Central memory CD8-positive, alpha-beta T cell (primary cell): ENCODE results near the gene MIB2.
A peak's percentile ranks its signal among the peaks of the same experiment; 100 is the strongest.
"Not testable (repeated sequence)": the region's sequence is repeated elsewhere in the genome, so short reads cannot be mapped to it uniquely, and the experiment has no call there.

Source experiments
- ATAC-seq: fragments of 150-1000 bp; cut with Tn5 transposase; replicated peaks from 2 replicates; pipeline ENCODE4 v1.10.0; 2022; ENCODE audit warnings: mild to moderate bottlenecking, moderate FRiP score, moderate number of reproducible peaks; ENCODE audit not compliant: poor library complexity, severe bottlenecking; ENCODE audit errors: extremely low read depth
- DNase-seq, 2 donors: peaks; one replicate each; pipeline ENCODE4 v3.0.0; 2021; ENCODE audit warnings: low spot score in 2 of 2
- H3K27ac Mint-ChIP-seq: one replicate; pipeline ENCODE4 v1.8.0; 2022; ENCODE audit warnings: low read depth, mild to moderate bottlenecking, moderate library complexity, mixed read lengths
- H3K27me3 Mint-ChIP-seq: one replicate; pipeline ENCODE4 v1.8.0; 2022; ENCODE audit warnings: mixed read lengths
- H3K36me3 Mint-ChIP-seq: one replicate; pipeline ENCODE4 v1.8.0; 2022; ENCODE audit warnings: mild to moderate bottlenecking, moderate library complexity, mixed read lengths; ENCODE audit not compliant: insufficient read depth
- H3K4me1 Mint-ChIP-seq: one replicate; pipeline ENCODE4 v1.8.0; 2022; ENCODE audit warnings: mixed read lengths
- H3K4me3 Mint-ChIP-seq: one replicate; pipeline ENCODE4 v1.8.0; 2022; ENCODE audit warnings: mild to moderate bottlenecking, moderate library complexity, mixed read lengths
- H3K9me3 Mint-ChIP-seq: one replicate; pipeline ENCODE4 v1.8.0; 2022; ENCODE audit warnings: mixed read lengths

The MIB2 gene

DNA sequence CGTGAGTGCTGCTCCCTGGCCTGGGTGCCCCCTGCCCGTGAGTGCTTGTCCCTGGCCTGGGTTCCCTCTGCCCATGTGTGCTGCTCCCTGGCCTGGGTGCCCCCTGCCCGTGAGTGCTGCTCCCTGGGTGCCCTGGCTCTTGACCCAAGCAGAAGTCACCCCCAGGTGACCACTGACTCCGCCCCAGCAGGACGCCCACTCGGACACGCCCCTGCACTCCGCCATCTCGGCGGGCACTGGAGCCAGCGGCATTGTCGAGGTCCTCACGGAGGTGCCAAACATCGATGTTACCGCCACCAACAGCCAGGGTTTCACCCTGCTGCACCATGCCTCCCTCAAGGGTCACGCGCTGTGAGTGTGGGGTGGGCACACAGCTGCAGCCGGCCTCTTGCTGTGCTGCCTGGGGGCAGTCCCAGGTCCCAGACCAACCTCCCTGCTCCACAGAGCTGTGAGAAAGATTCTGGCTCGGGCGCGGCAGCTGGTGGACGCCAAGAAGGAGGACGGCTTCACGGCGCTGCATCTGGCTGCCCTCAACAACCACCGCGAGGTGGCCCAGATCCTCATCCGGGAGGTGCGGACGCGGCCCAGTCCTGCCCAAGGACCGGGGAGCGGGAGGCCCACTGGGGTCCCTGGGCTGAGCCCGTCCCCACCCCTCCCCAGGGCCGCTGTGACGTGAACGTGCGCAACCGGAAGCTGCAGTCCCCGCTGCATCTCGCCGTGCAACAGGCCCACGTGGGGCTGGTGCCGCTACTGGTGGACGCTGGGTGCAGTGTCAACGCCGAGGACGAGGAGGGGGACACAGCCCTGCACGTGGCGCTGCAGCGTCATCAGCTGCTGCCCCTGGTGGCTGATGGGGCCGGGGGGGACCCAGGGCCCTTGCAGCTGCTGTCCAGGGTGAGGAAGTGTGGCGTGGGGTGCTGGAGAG, 12.8 kb downstream of the MIB2 start:
- H3K4me3 Mint-ChIP-seq: peak overlapping the region; percentile 68
- H3K27ac Mint-ChIP-seq: no peak overlapping the region
- H3K4me1 Mint-ChIP-seq: peaks cover 8% of the 10 kb centered on the region
- ATAC-seq: no peak
- no peak for DNase-seq
- H3K27me3 Mint-ChIP-seq: no peaks in the 10 kb centered on the region
- peaks cover 14% of the 10 kb centered on the region for H3K36me3 Mint-ChIP-seq
- H3K9me3 Mint-ChIP-seq: no peaks in the 10 kb centered on the region

DNA sequence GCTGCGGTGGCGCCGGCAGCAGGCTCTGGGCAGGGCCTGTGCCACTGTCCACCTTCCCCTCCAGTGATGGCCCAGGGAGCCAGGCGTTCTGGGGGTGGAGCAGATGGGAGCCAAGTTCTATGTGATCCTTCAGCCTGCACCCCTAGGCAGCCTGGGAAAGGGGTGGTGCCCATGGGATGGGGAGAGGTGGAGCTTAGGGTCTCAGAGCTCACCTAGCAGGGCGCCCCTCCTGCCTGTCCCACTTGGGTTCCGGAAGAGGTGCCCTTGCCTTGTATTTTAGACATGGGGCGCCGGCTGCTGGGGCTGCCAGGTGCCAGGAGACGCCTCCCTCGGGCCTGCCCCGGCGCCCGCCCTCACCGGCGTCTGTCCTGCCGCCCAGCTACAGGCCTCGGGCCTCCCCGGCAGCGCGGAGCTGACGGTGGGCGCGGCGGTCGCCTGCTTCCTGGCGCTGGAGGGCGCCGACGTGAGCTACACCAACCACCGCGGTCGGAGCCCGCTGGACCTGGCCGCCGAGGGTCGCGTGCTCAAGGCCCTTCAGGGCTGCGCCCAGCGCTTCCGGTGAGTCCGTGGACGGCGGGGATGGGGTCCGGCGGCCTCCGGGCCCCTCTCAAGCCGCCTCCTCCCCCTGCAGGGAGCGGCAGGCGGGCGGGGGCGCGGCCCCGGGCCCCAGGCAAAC, 13.6 kb downstream of the MIB2 start:
- no peaks in the 10 kb centered on the region for H3K27me3 Mint-ChIP-seq
- peak overlapping the region; percentile 94 for H3K27ac Mint-ChIP-seq
- H3K9me3 Mint-ChIP-seq: no peaks in the 10 kb centered on the region
- DNase-seq: no peak
- no peak for ATAC-seq
- H3K36me3 Mint-ChIP-seq: peaks cover 14% of the 10 kb centered on the region
- peak overlapping the region; percentile 85 for H3K4me3 Mint-ChIP-seq
- peaks cover 8% of the 10 kb centered on the region for H3K4me1 Mint-ChIP-seq

DNA sequence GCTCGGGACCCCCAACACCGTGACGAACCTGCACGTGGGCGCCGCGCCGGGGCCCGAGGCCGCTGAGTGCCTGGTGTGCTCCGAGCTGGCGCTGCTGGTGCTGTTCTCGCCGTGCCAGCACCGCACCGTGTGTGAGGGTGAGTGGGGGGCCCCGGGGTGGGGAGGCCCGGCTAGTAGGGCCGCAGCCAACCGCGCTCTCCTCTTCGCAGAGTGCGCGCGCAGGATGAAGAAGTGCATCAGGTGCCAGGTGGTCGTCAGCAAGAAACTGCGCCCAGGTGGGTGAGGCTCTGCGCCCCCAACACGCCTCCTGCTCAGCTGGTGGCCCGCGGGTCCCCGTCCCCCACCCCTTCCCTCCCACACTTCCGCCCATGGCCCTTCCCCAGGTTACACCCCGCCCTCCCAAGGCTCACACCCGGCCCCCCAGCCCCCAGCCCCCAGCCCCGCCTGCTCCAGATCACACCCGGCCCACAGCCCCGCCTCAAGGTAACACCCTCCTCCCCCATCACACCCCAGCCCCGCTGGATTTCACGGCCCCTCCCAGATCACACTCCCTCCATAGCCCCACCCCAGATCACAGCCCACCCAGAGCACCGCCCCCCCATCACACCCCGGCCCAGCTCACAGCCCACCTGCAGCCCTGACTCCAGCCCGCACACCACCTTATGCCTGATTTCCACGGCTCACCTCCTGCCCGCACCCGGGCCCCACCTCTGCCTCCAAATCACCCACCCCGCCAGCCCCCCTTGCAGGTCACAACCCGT, 14.3 kb downstream of the MIB2 start:
- peak; percentile 66 for ATAC-seq
- H3K9me3 Mint-ChIP-seq: no peaks in the 10 kb centered on the region
- DNase-seq: peak; percentile 68 to 90
- H3K27ac Mint-ChIP-seq: peak overlapping the region; percentile 94
- H3K27me3 Mint-ChIP-seq: no peaks in the 10 kb centered on the region
- peaks cover 14% of the 10 kb centered on the region for H3K36me3 Mint-ChIP-seq
- H3K4me3 Mint-ChIP-seq: peak overlapping the region; percentile 85
- peaks cover 8% of the 10 kb centered on the region for H3K4me1 Mint-ChIP-seq

DNA sequence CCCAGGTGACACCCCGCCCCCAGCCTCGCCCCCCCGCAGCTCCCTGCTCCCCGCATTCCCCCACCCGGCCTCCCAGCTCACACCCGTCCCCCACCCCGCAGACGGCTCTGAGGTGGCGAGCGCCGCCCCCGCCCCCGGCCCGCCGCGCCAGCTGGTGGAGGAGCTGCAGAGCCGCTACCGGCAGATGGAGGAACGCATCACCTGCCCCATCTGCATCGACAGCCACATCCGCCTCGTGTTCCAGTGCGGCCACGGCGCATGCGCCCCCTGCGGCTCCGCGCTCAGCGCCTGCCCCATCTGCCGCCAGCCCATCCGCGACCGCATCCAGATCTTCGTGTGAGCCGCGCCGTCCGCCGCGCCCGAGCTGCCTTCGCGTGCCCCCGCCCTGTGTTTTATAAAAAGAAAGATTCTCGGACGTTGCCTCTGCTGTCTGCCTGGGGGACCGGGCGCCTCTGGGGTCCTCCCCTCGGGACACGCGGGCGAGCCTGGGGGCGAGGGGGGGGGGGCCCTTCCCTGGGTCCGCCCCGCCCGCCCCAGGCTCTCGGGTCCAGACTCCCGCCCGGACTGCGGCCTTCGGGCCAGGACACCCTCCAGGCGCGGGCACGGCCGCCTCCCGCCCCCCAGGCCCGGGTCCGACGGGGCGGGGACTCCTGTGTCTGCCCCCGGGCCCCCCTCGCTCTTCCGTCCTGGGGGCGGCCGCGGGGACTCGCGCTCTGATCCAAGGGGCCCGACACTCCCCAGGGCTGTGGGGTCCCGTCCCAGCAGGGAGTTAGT, 15.1 kb downstream of the MIB2 start:
- peaks cover 8% of the 10 kb centered on the region for H3K4me1 Mint-ChIP-seq
- peak; percentile 71 for ATAC-seq
- H3K27me3 Mint-ChIP-seq: no peaks in the 10 kb centered on the region
- peaks cover 14% of the 10 kb centered on the region for H3K36me3 Mint-ChIP-seq
- H3K9me3 Mint-ChIP-seq: no peaks in the 10 kb centered on the region
- peak overlapping the region; percentile 94 for H3K27ac Mint-ChIP-seq
- DNase-seq: peak; percentile 90 to 97
- H3K4me3 Mint-ChIP-seq: peak overlapping the region; percentile 85

DNA sequence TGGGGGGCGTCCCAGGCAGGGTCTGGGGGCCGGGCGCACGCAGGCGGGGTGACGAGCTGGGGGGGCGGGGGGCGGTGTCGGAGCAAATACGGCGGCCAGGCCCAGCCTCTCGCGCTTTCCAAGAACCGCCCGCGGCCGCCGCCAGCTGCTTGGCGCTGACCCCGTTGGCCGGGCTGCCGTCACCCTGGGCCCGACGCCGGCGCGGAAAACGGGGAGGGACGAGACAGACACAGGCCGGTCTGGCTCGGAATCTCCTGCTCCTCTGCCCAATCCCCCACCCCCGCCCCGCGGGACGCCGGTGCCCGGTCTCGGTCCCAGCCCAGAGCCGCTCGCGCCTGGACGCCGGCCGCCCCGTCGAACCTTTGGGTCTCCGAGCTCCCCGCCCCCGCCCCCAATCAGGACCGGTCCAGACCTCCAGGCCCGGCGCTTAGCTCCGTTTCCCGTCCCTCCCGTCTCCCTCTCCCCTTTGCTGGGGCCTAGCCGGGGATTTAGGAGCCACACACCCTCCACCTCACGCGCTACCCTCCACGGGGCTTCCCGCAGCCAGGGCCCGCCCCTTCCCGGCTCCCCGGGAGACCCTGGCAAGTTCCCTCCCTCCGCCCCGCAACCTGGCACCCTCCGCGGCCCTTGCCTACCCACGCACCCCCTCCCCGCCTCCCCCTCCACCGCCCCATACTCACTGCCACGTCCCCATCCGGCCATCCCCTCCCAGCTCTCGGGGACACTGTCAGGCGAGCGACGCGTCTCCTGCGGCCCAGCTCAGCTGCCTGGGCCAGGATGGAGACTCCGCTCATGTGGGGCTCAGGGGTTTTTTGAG, 15.9 kb downstream of the MIB2 start:
- Mint-ChIP-seq H3K4me3 (peak overlapping the region; percentile 85), H3K36me3 (peaks cover 14% of the 10 kb centered on the region), H3K9me3 (no peaks in the 10 kb centered on the region), H3K4me1 (peaks cover 8% of the 10 kb centered on the region), H3K27ac (peak overlapping the region; percentile 94), H3K27me3 (no peaks in the 10 kb centered on the region)
- ATAC-seq (no peak), DNase-seq (no peak)

DNA sequence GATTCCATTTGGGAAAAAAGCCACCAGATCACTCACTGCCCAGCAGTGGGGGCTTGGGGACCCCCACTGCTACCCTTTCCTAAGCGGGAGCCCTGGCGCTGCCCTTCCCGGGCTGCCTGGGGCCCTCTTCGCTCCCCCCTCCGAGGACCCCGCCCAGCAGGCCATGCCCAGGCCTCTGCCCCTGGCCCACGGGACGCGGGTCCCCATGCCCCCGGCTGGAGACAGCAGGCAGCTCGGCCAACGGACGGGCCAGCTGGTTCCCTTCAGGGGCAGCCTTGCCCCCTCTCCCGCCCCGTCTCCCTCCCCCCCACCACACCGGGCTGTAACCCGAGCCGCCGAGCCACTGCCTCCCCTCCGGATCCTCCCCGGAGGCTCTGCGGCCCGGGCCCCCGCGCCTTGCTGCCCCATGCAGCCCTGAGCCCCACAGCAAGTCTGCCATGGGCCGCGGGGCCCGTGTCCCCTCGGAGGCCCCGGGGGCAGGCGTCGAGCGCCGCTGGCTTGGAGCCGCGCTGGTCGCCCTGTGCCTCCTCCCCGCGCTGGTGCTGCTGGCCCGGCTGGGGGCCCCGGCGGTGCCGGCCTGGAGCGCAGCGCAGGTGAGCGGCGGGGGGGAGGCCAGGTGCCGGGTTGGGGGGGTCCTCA, 16.6 kb downstream of the MIB2 start, which contains the start of gene MMP23B:
TSS of gene MMP23B (plus strand) at position 392 of the 639 bp plus-strand sequence. CDS start at position 438, 46 bp downstream.
- H3K4me1 Mint-ChIP-seq: peaks cover 8% of the 10 kb centered on the region
- H3K4me3 Mint-ChIP-seq: peak within 1 kb of the TSS; percentile 85
- peak within 1 kb of the TSS; percentile 94 for H3K27ac Mint-ChIP-seq
- no peaks in the 10 kb centered on the region for H3K27me3 Mint-ChIP-seq
- H3K36me3 Mint-ChIP-seq: peaks cover 17% of the 10 kb centered on the region
- no peaks in the 10 kb centered on the region for H3K9me3 Mint-ChIP-seq
- ATAC-seq (no peak), DNase-seq (no peak)

DNA sequence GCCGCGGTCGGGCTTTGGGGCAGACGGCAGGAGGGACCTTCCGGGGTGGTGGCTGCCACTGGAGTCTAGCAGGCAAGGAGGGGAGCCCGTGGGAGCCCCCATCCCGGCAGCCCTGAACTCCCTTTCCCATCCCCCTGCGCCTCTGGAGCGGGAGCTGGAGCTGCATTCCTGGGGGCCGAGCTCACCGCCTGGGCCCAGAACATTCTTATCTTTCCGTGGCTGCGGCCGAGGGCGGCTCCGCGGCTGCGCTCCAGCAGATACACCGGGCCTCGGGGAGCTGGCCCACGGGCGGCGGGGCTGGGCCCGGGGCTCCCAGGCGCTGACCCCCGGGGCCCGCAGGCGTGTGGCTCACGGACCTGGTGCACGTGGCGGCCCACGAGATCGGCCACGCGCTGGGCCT, 18.1 kb downstream of the MIB2 start:
- not testable (repeated sequence) for H3K27me3 Mint-ChIP-seq, H3K27ac Mint-ChIP-seq, ATAC-seq, DNase-seq, H3K9me3 Mint-ChIP-seq, H3K4me1 Mint-ChIP-seq, H3K4me3 Mint-ChIP-seq
- H3K36me3 Mint-ChIP-seq: peaks cover 16% of the 10 kb centered on the region

DNA sequence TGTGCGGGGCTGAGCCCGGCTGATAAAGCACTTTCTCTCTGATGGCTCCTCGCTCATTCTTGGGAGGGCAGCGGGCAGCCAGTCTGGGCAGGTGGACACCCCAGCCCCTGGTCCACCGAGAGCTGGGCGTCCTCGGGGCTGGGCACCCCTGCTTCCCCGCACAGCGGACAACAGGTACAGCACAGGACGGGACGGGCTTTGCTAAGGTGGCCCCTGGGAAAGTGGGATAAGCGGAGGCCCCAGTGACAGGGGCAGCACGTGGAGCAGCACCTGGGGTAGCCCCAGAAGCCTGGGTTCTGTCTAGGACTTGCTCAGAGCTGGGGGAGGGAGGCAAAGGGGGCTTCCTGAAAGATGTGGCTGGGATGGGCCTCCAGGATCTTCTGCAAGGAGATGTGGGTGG, 19.3 kb downstream of the MIB2 start:
- not testable (repeated sequence) for H3K27me3 Mint-ChIP-seq, H3K9me3 Mint-ChIP-seq, DNase-seq, ATAC-seq, H3K4me1 Mint-ChIP-seq, H3K27ac Mint-ChIP-seq, H3K4me3 Mint-ChIP-seq
- peaks cover 20% of the 10 kb centered on the region for H3K36me3 Mint-ChIP-seq

DNA sequence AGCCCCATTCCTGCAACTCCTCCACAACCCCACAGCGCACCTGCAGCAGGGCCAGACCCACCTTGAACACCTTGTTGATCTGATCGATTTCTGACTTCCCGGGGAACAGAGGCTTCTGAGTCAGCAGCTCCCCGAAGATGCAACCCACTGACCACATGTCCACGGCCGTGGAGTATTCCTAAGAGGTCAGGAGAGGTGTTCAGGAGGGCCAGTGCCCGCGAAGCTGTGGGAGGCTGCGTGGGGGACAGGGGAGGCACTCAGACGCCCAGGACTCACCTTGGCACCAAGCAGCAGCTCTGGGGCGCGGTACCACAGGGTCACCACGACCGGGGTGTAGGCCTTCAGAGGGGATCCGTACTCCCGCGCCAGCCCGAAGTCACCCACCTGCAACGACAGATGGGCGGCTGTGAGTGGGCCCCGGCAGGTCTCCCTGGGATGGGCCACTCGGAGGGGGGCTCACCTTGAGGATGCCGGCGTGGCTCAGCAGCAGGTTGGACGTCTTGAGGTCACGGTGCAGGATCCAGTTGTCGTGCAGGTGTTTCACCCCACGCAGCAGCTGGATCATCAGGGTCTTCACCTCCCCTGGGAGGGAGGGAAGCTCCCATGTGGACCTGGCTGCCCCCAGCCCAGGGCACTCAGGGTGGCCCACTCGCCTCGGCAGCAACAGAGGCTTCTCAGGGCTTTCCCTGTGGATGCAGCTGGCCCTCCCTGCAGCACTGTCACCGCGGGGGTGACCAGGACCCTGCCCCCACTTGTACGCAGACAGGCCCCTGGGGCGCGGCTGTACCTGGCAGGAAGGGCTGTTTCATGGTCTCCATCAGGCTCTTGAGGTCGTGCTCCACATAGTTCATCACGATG, 21.6 kb downstream of the MIB2 start:
- ATAC-seq, H3K27me3 Mint-ChIP-seq, H3K36me3 Mint-ChIP-seq, H3K9me3 Mint-ChIP-seq, H3K27ac Mint-ChIP-seq, DNase-seq, H3K4me3 Mint-ChIP-seq, H3K4me1 Mint-ChIP-seq: not testable (repeated sequence)

DNA sequence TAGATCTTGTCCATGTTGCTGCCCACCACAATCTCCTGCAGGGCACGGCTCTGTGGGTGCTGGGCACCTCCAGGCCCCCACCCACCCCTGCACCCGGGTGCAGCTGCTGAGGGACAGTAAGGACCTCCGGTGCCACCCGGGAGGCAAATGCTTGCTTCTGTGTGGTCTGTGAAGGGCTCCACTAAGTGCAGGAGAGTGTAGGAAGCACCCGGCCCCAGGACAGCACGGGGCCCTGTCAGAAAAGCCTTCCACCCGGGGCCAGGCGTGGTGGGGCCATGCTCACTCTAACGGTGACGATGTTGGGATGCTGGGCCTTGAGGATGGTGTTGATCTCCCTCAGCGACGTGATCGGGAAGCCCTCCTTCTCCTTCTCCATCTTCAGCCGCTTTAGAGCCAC, 22.2 kb downstream of the MIB2 start:
- not testable (repeated sequence) for H3K4me1 Mint-ChIP-seq, DNase-seq, H3K4me3 Mint-ChIP-seq, H3K27ac Mint-ChIP-seq, H3K36me3 Mint-ChIP-seq, ATAC-seq, H3K9me3 Mint-ChIP-seq, H3K27me3 Mint-ChIP-seq
